ENCODE measurements around the gene MAGOH.

MAGOH gene

DNA sequence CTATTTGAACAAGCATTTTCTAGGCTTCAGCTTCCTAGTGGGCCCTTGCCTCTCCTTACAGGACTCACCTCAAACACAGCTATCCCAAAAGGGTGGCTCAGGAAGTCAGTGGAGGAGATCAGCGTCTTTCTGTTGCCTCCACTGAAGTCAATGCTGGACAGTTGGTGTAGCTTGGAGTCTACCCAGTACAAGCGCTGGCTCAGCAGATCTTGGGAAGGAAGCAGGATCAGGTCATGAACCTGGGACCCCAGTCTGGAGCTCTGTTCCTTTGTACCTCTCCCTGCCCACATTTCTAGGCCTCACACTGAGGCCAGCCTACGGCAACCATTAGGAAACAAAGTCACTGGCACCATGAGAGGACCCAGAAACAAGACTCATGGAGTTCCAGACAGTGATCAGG, 23.7 kb upstream of the MAGOH start:
- Histone ChIP-seq H3K4me1 (ENCODE audit: control insufficient read depth in 1 of 2, insufficient read depth in 2 of 2, low read length in 2 of 2) (peaks cover 0 to 3% of the 10 kb centered on the region in 2 experiments), H2BK5ac (ENCODE audit: low read depth, low read length, poor library complexity) (no peak overlapping the region), H3K9me3 (ENCODE audit: insufficient read depth, low read depth, low read length) (no peaks in the 10 kb centered on the region), H3K27ac (ENCODE audit: low read depth, low read length) (no peak overlapping the region), H4K12ac (ENCODE audit: low read depth, low read length) (no peak overlapping the region), H3K79me1 (ENCODE audit: low read length) (no peaks in the 10 kb centered on the region), H2AFZ (ENCODE audit: insufficient read depth, low read length, poor library complexity) (no peak overlapping the region), H3K4me2 (ENCODE audit: low read length) (no peak overlapping the region), H4K8ac (ENCODE audit: low read depth, low read length) (no peak overlapping the region), H3K4ac (ENCODE audit: low read depth, low read length) (no peak overlapping the region), H3K27me3 (ENCODE audit: insufficient read depth, low read length) (no peaks in the 10 kb centered on the region), H2BK120ac (ENCODE audit: insufficient read depth, low read length, poor library complexity) (no peak overlapping the region), H3K4me3 (ENCODE audit: low read depth, low read length) (no peak overlapping the region), H3K9ac (ENCODE audit: low read length) (no peak overlapping the region), H3K36me3 (ENCODE audit: control insufficient read depth in 1 of 2, insufficient read depth in 2 of 2, low read length in 2 of 2) (no peaks in the 10 kb centered on the region), H3K23ac (ENCODE audit: low read length) (no peak overlapping the region), H2AK5ac (ENCODE audit: low read length) (no peak overlapping the region), H2BK12ac (ENCODE audit: low read length) (no peak overlapping the region), H4K91ac (ENCODE audit: low read depth, low read length) (no peak overlapping the region), H3K18ac (ENCODE audit: low read length) (no peak overlapping the region), H3K14ac (ENCODE audit: low read length) (no peak overlapping the region), H3K79me2 (ENCODE audit: control insufficient read depth, insufficient read depth, low read length, poor library complexity) (no peaks in the 10 kb centered on the region)
- WGBS (ENCODE audit: extremely low coverage, insufficient coverage, insufficient read length): no CpG with 5 or more reads among the region's 3 CpGs
- DNase-seq: no peak

DNA sequence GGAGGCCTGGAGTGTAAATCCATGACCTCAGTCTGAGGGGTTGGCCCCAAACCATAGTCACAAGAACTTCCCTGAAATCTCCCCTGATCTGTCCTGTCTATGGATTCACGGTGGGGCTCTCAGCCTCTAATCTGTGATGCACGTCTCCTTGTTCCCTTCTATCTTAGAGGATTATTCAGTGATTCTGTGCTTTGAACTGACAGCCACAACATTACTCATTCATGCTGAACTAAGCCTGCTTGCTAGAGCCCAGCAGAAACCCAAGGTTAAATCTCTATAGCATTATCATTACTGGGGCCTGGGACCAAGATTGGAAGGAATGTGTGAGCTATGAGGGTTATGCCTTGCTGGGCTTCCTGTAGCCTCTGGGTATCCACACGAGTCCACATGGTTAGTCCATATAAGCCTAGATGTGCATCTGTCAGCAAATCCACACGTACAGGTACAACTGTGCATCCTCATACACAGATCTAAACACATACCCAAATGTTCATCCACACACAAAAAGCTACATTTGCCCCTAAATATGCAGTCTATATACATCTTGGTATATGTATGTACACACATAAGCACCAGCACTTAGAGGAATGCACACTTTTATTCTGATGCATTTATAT, 22.4 kb upstream of the MAGOH start:
- H2AK5ac ChIP-seq (ENCODE audit: low read length): no peak overlapping the region
- no peak overlapping the region for H2AFZ ChIP-seq (ENCODE audit: insufficient read depth, low read length, poor library complexity)
- no peak overlapping the region for H3K23ac ChIP-seq (ENCODE audit: low read length)
- no peaks in the 10 kb centered on the region for H3K27me3 ChIP-seq (ENCODE audit: insufficient read depth, low read length)
- H3K18ac ChIP-seq (ENCODE audit: low read length): no peak overlapping the region
- DNase-seq: no peak
- no peak overlapping the region for H2BK5ac ChIP-seq (ENCODE audit: low read depth, low read length, poor library complexity)
- no peak overlapping the region for H3K27ac ChIP-seq (ENCODE audit: low read depth, low read length)
- no CpG with 5 or more reads among the region's 4 CpGs for WGBS (ENCODE audit: extremely low coverage, insufficient coverage, insufficient read length)
- H4K8ac ChIP-seq (ENCODE audit: low read depth, low read length): no peak overlapping the region
- H3K9ac ChIP-seq (ENCODE audit: low read length): no peak overlapping the region
- no peak overlapping the region for H4K12ac ChIP-seq (ENCODE audit: low read depth, low read length)
- H3K4ac ChIP-seq (ENCODE audit: low read depth, low read length): no peak overlapping the region
- peaks cover 0 to 6% of the 10 kb centered on the region in 2 experiments for H3K4me1 ChIP-seq (ENCODE audit: control insufficient read depth in 1 of 2, insufficient read depth in 2 of 2, low read length in 2 of 2)
- H3K79me1 ChIP-seq (ENCODE audit: low read length): no peaks in the 10 kb centered on the region
- H3K4me3 ChIP-seq (ENCODE audit: low read depth, low read length): no peak overlapping the region
- no peaks in the 10 kb centered on the region for H3K36me3 ChIP-seq (ENCODE audit: control insufficient read depth in 1 of 2, insufficient read depth in 2 of 2, low read length in 2 of 2)
- no peak overlapping the region for H2BK120ac ChIP-seq (ENCODE audit: insufficient read depth, low read length, poor library complexity)
- H3K14ac ChIP-seq (ENCODE audit: low read length): no peak overlapping the region
- no peaks in the 10 kb centered on the region for H3K79me2 ChIP-seq (ENCODE audit: control insufficient read depth, insufficient read depth, low read length, poor library complexity)
- no peak overlapping the region for H4K91ac ChIP-seq (ENCODE audit: low read depth, low read length)
- no peaks in the 10 kb centered on the region for H3K9me3 ChIP-seq (ENCODE audit: insufficient read depth, low read depth, low read length)
- H2BK12ac ChIP-seq (ENCODE audit: low read length): no peak overlapping the region
- no peak overlapping the region for H3K4me2 ChIP-seq (ENCODE audit: low read length)

DNA sequence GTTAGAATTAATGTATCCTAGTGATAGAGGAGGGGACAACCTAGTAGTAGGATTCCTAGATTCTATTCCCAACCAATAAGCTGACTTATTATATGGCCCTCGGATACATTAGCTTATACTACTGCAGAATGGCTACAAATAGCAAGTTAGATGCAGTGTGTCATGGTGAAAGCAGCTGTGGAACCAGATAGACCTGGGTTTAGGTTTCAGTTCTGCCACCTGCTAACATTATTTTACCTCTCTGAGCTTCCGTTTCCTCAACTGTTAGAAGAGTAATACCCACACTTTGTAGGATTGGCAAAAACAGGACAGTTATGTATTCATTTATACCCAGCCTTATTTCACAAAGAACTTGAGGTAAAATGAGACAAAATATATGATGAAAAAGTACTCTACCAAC, 21.6 kb upstream of the MAGOH start:
- H3K79me1 ChIP-seq (ENCODE audit: low read length): no peaks in the 10 kb centered on the region
- no peak for DNase-seq
- H2AFZ ChIP-seq (ENCODE audit: insufficient read depth, low read length, poor library complexity): no peak overlapping the region
- H4K8ac ChIP-seq (ENCODE audit: low read depth, low read length): no peak overlapping the region
- H3K4me1 ChIP-seq (ENCODE audit: control insufficient read depth in 1 of 2, insufficient read depth in 2 of 2, low read length in 2 of 2): peaks cover 0 to 6% of the 10 kb centered on the region in 2 experiments
- no peak overlapping the region for H3K18ac ChIP-seq (ENCODE audit: low read length)
- no peak overlapping the region for H2AK5ac ChIP-seq (ENCODE audit: low read length)
- H4K91ac ChIP-seq (ENCODE audit: low read depth, low read length): no peak overlapping the region
- no peaks in the 10 kb centered on the region for H3K9me3 ChIP-seq (ENCODE audit: insufficient read depth, low read depth, low read length)
- H3K27ac ChIP-seq (ENCODE audit: low read depth, low read length): no peak overlapping the region
- no peak overlapping the region for H3K14ac ChIP-seq (ENCODE audit: low read length)
- no peak overlapping the region for H2BK120ac ChIP-seq (ENCODE audit: insufficient read depth, low read length, poor library complexity)
- H3K4me3 ChIP-seq (ENCODE audit: low read depth, low read length): no peak overlapping the region
- no peak overlapping the region for H3K4ac ChIP-seq (ENCODE audit: low read depth, low read length)
- H3K27me3 ChIP-seq (ENCODE audit: insufficient read depth, low read length): no peaks in the 10 kb centered on the region
- H3K36me3 ChIP-seq (ENCODE audit: control insufficient read depth in 1 of 2, insufficient read depth in 2 of 2, low read length in 2 of 2): no peaks in the 10 kb centered on the region
- no peak overlapping the region for H3K4me2 ChIP-seq (ENCODE audit: low read length)
- H4K12ac ChIP-seq (ENCODE audit: low read depth, low read length): no peak overlapping the region
- no peaks in the 10 kb centered on the region for H3K79me2 ChIP-seq (ENCODE audit: control insufficient read depth, insufficient read depth, low read length, poor library complexity)
- H2BK12ac ChIP-seq (ENCODE audit: low read length): no peak overlapping the region
- H3K23ac ChIP-seq (ENCODE audit: low read length): no peak overlapping the region
- WGBS (ENCODE audit: extremely low coverage, insufficient coverage, insufficient read length): no CpG with 5 or more reads among the region's 2 CpGs
- no peak overlapping the region for H2BK5ac ChIP-seq (ENCODE audit: low read depth, low read length, poor library complexity)
- no peak overlapping the region for H3K9ac ChIP-seq (ENCODE audit: low read length)

DNA sequence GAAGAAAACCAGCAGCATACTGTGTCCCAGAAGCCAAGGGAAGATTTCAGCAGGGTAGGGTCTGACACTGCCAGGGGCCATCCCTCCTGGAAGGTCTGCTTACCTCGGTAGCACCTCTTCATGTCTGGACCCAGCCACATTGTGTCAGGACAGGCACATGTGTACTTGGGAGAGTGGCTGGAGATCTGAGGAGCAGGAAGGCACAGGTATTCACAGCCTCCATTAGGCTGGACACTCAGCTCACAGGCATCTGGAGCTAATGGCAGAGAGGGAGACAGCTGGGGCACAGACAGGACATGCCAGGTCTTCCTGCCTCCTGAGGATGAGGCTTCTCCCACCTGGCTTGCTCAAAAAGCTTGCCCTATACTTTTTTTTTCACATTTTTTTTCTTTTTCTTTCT, 19.9 kb upstream of the MAGOH start:
- DNase-seq: peak; percentile 60 to 79
- H2BK12ac ChIP-seq (ENCODE audit: low read length): no peak overlapping the region
- no peak overlapping the region for H3K18ac ChIP-seq (ENCODE audit: low read length)
- no CpG with 5 or more reads among the region's 1 CpG for WGBS (ENCODE audit: extremely low coverage, insufficient coverage, insufficient read length)
- H3K4me3 ChIP-seq (ENCODE audit: low read depth, low read length): no peak overlapping the region
- no peaks in the 10 kb centered on the region for H3K9me3 ChIP-seq (ENCODE audit: insufficient read depth, low read depth, low read length)
- no peak overlapping the region for H2AK5ac ChIP-seq (ENCODE audit: low read length)
- H2BK120ac ChIP-seq (ENCODE audit: insufficient read depth, low read length, poor library complexity): no peak overlapping the region
- H3K4me2 ChIP-seq (ENCODE audit: low read length): no peak overlapping the region
- no peak overlapping the region for H2AFZ ChIP-seq (ENCODE audit: insufficient read depth, low read length, poor library complexity)
- H4K8ac ChIP-seq (ENCODE audit: low read depth, low read length): no peak overlapping the region
- H3K27me3 ChIP-seq (ENCODE audit: insufficient read depth, low read length): no peaks in the 10 kb centered on the region
- no peak overlapping the region for H3K23ac ChIP-seq (ENCODE audit: low read length)
- no peak overlapping the region for H4K91ac ChIP-seq (ENCODE audit: low read depth, low read length)
- peaks cover 0 to 8% of the 10 kb centered on the region in 2 experiments for H3K4me1 ChIP-seq (ENCODE audit: control insufficient read depth in 1 of 2, insufficient read depth in 2 of 2, low read length in 2 of 2)
- H3K27ac ChIP-seq (ENCODE audit: low read depth, low read length): no peak overlapping the region
- H3K14ac ChIP-seq (ENCODE audit: low read length): no peak overlapping the region
- no peak overlapping the region for H2BK5ac ChIP-seq (ENCODE audit: low read depth, low read length, poor library complexity)
- H4K12ac ChIP-seq (ENCODE audit: low read depth, low read length): no peak overlapping the region
- H3K9ac ChIP-seq (ENCODE audit: low read length): no peak overlapping the region
- no peaks in the 10 kb centered on the region for H3K79me1 ChIP-seq (ENCODE audit: low read length)
- H3K79me2 ChIP-seq (ENCODE audit: control insufficient read depth, insufficient read depth, low read length, poor library complexity): no peaks in the 10 kb centered on the region
- H3K36me3 ChIP-seq (ENCODE audit: control insufficient read depth in 1 of 2, insufficient read depth in 2 of 2, low read length in 2 of 2): no peaks in the 10 kb centered on the region
- H3K4ac ChIP-seq (ENCODE audit: low read depth, low read length): no peak overlapping the region
